GM18499 (cell line): Measurements from ENCODE around the gene C10orf90.

Source experiments
- ATAC-seq: cut with Tn5 transposase; IDR thresholded peaks from one replicate; pipeline ENCODE4 v1.9.1; 2021; ENCODE audit warnings: moderate number of reproducible peaks; ENCODE audit not compliant: insufficient read depth, unreplicated experiment

C10orf90 gene

DNA sequence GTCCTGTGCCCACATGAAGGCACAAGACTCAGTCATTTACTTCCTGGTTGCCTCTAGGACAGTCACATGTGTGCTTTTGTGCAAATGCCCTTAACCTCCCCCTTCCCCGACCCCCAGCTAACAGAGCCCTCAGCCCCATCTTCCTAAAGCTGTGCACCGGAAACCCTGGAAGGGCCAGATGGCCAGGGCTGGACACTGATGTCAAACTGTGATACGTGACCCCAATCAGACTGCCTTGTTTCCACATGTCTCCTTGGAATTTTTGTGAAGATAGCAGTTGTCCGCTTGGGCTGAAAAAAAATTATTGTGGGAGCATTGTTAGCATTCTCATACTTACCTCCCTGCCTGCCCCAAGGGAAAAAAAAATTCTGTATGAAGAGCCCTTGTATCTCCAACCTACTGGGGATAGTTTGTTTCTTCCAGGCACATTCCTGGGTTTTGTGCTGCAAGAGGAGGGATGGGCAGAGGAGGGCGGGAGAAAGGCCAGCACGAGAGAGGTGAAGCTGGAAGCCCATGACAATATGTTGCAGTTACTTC is 265.2 kb downstream of the C10orf90 start:
- no peak for ATAC-seq

DNA sequence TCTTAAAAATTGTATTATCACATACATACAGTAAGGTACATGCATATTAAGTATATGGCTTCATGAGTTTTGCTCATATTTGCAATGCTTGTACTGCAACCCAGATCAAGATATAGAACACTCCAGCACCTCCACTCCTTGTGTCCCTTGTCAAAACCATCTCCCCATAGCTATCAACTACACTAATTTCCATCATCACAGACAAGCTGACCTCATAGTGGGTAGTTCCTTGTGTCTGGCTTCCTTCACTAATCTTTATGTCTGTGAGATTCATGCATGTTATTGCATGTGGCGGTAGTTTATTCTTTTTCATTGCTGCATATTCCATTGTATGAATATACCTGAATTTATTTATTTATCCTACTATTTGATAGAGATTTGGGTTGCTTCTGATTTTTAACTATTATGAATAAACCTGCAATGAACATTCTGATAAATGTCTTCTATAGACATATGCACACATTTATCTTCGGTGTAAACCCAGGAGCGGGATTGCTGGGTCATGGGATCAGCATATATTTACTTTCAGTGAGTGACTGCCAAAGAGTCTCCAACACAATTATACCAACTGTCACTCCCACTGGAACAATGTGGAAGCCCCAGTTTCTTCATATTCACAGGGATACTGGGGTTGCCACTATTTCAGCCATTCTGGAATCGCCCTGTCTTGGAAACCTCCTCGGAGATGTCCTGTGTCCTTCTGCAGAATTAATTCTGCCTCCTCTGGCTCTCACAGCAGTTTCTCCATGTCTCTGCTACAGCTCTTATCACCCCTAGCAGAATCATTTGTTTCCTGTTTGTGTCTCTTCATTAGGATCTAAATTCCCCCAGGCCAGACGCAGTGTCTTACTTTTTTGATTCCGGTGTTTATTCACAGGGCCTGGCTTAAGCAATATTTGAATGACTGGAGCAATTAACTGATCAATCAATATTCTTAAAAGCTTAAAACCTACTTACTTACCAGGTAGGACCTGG is 267.5 kb downstream of the C10orf90 start:
- no peak for ATAC-seq

DNA sequence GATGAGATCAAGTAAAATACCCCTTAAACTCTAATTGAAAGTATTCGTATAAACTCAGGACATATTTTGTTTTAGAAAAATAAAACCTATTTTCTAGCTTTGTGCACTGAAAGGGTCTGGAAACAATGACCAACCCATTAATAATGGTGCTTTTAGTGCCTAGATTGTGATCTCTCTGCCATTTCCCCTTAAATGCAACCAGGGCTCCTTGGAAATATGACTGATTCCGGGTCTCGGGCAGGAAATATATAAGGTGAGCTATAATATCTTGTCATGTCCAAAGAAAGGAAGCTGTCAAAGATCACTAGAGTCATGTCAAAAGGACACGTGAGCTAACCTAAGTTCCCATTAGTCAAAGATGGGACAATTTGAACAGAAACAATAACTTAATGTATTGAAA is 269.9 kb downstream of the C10orf90 start:
- ATAC-seq = no peak

DNA sequence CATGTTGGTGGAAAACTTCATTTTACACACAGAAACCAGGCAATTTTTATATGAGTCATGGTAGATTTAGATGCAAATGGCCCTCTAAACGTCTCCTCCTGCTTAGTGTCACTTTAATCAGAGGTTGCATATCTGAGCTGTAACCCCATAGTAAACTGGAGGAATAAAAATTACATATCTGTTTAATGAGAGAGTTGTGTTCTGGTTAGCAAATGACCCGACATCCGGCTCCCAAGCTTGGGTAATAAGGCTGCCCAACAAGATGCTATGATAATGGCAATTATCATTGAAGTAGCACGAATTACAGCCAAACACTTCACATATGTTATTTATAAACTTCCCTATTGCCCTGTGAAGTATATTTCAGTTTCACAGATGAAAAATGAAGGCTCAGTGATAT is 271.6 kb downstream of the C10orf90 start:
- ATAC-seq = no peak

DNA sequence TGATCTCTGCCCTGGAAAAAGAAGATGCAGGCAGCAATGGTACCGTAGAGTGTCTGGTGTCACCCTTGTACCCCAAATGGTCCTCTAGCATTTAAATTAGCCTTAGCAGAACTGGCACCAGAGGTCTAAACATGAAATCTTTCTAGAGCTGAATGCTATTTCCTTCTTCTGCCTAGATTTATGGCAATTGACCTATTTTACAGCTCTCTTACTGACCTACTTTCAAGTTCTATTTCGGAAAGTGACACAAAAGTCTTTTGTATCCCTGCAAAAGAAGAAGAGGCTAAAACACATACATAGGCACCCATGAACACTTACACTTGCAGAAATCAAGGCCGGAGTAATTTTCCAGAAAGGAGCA is 272.1 kb downstream of the C10orf90 start:
- ATAC-seq = no peak

DNA sequence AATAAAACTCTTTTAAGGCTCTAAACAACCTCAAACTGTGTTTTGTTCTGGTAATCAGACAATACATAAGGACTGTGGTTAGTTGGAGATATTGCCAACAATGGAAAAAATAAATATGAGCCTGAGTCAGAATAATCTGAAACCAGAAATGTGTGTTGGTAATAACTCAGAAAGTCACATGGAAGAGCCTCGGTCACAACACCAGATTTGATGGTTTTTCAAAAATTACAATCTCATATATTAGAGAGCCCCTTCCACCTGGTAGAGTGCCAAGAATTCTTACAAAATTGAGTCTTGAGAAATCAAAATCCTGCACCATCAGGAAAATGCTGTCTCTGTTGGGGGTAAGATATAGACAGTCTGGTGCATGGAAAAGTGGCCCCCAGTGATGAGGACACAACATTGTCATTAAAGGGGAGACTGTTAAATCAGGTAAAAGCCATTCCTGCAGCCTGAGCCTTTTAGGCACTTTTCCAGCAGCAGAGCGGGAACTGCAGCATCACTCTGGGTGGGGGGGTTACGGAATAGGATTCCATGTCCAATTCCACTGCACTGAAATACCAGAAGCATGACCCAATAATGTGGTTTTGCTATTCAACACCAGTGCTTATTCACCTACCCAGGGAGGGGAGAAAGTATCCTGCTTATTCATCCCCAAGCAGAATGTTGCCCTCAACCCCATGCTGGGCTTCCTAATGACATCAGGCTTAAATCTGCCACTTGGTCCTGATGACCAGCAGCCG is 272.7 kb downstream of the C10orf90 start:
- ATAC-seq = no peak

DNA sequence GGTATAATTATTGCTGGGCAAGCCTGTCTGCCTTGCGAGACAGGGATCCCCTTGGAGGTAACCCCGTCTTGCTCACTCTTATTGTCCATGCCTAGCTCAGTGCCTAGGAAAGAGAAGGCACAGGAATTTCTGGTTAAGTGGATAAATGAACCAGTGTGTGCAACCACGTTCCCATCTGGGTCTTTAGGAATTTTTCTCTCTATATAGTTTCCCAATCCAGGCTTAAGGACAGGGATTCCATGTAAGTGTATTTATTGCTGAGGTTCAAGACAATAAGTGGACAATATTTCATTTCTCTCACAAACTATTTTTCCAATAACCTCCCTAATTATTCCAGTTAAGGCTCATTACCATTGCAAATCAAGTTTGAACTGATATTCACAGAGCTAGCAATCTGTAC is 273.3 kb downstream of the C10orf90 start:
- ATAC-seq = no peak

DNA sequence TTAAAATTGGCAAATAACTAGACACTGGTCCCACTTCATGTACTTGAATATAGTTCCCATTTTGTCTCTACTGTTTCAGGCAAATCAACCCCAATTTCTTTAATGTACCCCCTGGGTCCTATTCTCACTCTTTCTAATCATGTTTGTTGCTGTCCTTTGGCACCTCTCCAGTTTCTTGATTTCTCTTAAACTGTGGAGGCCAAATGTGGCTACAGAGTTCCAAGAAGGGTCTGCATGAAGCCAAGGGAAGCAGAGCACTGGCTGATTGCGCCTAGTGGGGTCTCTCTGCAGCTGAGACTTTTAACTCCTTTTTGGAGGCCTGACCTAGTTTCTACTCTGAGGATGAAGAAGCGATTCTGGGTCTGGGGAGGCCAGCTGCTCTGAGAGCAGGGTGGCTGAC is 275.5 kb downstream of the C10orf90 start:
- ATAC-seq = no peak

DNA sequence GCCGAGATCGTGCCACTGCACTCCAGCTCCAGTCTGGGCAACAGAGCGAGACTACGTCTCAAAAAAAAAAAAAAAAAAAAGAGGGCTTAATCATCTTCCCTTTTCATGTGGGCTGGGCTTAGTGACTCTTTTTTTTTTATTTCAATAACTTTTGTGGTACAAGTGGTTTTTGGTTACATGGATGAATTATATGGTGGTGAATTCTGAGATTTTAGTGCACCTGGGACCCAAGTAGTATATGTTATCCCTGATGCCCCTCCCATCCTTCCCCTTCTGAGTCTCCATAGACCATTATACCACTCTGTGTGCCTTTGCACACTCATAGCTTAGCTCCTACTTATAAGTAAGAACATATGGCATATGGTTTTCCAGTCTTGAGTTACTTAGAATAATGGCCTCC is 277.4 kb downstream of the C10orf90 start:
- ATAC-seq = no peak

DNA sequence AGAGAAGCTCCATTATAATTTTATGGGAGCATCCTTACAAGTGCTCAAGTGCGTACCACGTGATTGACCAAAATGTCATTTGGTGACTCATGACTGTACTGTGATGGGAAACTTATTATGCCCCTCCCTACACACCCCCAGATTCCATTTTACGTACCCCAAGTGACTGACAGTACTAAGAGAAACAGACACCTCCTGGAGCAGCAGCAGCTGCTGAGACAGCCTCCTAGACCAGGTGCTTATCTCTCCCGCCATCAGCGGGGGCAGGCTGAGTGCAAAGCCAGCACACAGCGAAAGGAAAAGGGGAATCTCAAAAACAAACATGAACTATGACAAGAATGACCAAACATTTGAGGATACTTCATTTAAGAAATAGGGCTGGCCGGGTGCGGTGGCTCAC is 278.0 kb downstream of the C10orf90 start:
- ATAC-seq = no peak

DNA sequence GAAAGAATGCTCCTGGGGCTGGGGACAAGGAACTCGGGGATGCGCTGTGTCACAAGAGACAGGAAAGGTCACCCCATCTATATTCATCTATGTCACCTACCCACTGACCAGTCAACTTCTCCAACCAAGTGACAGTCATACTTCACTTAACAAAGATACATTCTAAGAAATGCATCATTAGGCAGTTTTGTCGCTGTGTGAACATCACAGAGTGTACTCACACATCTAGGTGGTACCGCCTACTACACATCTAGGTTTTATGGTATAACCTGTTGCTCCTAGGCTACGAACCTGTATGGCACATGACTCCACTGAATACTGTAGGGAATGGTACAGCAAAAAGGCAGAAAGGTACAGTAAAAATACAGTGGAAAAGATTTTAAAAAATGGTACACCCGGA is 278.4 kb downstream of the C10orf90 start:
- ATAC-seq = no peak

DNA sequence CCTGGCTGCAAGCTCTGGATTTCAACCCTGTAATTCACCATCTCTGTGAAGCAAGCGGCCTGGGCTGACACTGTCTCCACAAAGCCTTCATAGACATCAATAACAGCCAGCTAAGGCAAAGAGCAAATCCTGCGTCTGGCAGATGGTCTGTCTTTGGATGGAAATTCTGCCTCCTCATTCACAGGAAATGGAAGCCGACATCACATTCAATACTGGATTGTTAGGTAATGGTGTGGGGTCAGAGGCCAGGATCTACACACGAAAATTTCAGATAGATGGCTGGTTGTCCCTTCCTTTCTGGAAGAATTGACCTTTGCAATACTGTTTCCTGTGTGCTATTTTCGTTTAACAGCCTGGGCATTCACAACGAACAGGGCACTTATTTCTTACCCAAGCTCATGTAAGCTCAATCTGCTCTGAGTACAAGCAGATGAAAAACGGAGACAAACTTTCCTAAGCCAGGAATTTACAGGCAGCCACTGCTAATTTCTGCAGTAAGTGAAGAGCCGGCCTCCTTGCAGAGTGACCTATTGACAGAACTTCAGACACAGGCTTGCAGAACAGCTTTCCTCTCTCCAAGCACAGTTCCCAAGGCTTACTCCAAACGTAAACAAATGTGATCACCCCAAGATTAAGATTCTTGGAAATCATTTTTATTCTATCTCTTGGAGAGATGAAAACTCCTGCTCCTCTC is 279.2 kb downstream of the C10orf90 start:
- no peak for ATAC-seq

DNA sequence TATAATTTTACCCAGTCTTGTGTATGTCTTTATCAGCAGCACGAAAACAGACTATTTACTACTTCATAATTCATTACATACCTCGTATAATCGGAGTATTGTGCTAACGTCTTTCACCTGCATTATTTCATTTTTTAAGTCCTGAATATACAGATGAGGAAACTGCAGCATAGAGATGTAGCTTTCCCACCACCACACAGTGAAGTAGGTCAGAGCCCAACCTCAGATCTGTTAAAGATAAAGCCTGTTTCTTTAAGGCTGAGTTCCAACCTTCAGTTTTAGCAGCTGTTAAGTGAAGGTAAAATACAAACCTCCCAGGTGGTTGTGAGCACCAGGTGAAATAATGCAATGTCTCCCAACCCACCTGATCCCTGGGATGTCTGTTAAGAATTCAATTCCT is 280.2 kb downstream of the C10orf90 start:
- no peak for ATAC-seq

DNA sequence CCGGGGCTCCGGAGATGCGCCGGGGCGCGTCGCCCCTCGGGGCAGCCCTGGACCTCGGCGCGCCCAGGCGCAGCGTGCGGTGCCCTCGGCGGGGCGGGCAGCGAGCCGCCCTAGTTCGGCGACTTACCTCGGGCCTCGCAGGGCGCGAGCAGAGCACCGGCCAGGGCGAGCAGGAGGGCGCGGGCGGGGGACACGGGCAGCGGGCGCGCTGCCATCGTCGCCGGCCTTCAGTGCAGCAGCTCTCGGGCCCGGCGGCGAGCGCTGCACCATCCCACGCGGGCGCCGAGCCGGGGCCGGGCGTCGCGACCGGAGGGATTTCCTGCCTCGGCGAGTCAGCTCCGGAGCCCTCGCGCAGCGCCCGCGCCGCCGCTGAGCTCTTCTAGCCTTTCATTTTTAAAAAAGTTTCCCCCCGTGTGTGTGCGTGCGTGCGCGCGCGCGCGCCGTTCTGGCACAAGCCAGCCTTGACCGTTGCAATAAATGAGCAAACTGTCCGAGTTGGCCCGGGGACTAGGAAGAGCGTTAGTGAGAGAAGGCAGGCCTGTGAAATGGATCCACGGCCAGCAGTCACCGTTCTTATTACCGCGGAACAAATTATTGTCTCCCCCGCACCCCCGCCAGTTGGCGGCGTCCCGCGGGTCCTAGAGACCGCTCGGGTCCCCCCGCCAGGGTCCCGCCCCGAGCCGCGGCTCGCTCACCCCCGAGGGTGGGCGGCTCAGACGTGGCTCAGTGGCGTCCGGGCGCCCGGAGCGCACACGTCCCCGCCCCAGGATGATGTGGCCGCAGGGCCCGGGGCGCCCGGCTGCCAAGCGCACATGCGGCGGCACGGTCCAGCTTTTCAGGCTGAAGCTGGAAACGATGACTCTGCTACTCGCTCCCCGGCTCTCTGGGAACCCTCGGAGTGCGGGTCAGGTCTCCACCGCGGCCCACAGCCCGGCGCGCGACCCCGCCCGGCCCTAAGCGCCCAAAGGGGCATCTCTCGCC is 282.3 kb downstream of the C10orf90 start, which contains the start of gene ADAM12:
Gene ADAM12 (minus strand): TSS at position 547 of the 981 bp plus-strand sequence. CDS start 332 bp downstream, at position 215.
- ATAC-seq = no peak

DNA sequence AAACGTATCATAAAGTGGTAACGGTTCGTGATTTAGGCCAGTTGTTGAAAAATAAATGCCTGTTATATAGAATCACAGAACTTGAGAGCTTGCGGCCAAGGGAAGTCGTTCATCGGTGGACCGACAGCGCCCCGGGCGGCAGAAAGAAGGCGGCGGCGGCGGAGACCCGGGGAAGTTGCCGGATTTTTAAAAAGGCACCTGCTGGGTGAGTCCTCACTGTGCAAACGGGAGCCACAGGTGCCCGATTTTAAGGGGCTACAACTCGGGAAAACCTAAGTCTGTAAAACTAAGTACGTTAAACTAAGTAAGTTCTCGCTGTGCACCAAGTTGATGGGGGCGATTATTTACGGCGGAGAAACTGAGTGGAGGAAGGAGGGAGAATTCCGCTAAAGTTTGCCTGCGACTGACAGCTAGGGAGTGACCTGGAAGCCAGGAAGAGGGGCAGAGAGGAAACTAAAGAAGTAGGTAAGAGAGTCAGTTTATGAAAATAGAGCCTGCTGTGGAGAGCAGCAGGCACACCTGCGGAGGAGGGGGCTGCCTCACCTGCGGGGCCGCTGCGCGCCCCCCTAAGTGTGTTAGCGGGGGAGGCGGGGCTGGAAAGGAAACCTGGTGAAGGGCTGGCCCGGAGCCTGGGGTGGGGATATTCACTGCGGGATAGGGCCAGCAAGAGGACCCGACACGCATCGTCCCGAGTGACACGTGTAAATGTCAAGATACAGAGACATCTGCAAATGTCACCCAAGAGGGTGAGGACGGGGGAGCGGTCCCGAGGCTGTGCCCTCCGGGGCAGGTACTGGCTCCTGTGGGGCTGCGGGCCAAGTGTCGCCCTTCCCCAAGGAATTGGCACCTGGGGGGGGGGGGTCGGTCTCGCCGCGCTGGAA is 283.2 kb downstream of the C10orf90 start:
- ATAC-seq = no peak

DNA sequence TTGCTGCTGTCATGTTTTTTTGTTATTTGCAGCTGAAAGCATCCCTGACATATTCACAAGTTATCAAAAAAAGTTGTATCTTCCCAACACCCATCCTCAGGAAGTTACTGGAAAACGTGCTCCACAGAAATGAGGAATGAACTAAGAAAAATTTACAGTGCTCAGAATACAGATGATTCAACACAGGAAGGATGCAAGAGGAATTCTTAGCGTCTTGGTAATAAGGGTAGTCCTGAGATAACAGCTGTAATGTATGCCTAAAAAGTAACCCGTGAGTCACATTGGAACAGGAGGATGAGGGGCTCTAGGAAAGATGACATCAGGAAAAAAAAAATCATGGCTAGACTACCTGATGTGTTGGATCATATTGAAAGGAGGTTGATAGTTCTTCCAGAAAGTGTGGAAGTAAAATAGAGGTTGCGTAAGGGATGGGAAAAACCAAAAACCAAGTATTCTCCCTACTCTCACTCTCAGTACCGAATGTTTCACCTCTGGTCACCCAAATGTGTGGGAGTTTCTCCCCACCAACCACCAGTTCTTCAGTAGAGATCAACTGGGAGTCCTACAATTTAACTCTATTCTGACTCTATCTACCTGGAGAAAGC is 286.1 kb downstream of the C10orf90 start:
- no peak for ATAC-seq

DNA sequence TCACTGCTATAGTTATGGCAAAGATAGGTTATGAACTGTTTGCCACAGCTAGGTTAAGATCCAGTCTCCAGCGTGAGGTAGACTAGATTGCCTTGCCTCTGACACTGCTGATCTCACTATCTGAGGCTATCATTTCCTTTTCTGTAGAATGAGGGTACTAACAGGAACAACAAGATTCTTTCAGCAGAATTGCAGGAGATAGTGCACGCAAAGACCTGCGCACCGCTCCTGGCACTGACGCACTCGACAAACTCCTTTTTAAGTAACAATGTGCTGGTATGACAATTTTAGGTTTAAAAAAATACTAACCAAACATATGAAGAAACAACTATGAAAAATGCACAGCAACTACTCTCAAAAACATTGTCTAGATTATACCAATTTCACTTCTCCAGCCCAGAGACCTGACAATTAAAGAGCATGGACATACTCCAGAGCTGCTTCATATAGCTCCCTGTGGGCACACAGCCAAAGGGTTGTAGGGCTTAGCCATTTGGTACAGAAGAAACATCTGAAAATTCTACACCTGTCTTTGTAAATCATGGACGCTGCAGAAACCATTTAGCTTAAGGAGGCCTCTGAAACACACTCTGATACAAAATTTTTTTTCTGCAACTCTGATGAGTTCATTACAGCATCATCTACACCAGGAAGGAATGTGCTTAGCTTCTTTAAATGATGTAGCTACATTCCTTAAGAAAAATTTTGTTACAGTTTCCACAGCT is 290.0 kb downstream of the C10orf90 start:
- no peak for ATAC-seq
